Sigmoid colon (tissue), 7 donors: ENCODE measurements around the gene DIP2C. TPM values are rescaled to one million over a fixed set of nuclear protein-coding genes. Genes with fewer than 3 reads are reported as not detected.
"Not testable (repeated sequence)": the region's sequence is repeated elsewhere in the genome, so short reads cannot be mapped to it uniquely, and the experiment has no call there.

Experiments
- DNase-seq: peaks from one replicate; pipeline ENCODE4 v3.0.0-alpha.2; 2019
- H3K27ac ChIP-seq, 4 donors: fragments of 200-600 bp; sonication (generic); one replicate each; pipeline ENCODE4 v1.5.1; 2016 to 2019; ENCODE audit warnings: mild to moderate bottlenecking in 1 of 4
- H3K27me3 ChIP-seq, 3 donors: fragments of 200-600 bp; sonication (generic); one replicate each; pipeline ENCODE4 v1.5.1; 2019; ENCODE audit warnings: mild to moderate bottlenecking in 1 of 3
- H3K36me3 ChIP-seq, 4 donors: fragments of 200-600 bp; sonication (generic); one replicate each; pipeline ENCODE4 v1.5.1; 2016 to 2019
- H3K4me1 ChIP-seq, 4 donors: fragments of 200-600 bp; sonication (generic); one replicate each; pipeline ENCODE4 v1.5.1; 2017 to 2019
- H3K4me3 ChIP-seq, 4 donors: fragments of 200-600 bp; sonication (generic); one replicate each; pipeline ENCODE4 v1.5.1; 2017 to 2019; ENCODE audit warnings: mild to moderate bottlenecking in 2 of 4, moderate library complexity in 1 of 4
- H3K9me3 ChIP-seq, 4 donors: fragments of 200-600 bp in 3 of 4; sonication (generic) in 3 of 4; one replicate each; pipeline versions ENCODE4 v1.5.1 to v1.6.1; 2013 to 2019
- CTCF ChIP-seq, 4 experiments: fragments of 450-650 bp in 3 of 4; fragments of 200-600 bp in 1 of 4; IDR thresholded peaks; one replicate each; pipeline ENCODE4 v1.5.1; 2016 to 2019; ENCODE audit warnings: antibody characterized with exemption in 4 of 4, mild to moderate bottlenecking in 3 of 4, moderate library complexity in 2 of 4
- EP300 ChIP-seq, 4 donors: sonication (generic); formaldehyde crosslinking; IDR thresholded peaks; one replicate each; pipeline ENCODE4 v1.6.1; 2017; ENCODE audit warnings: antibody characterized with exemption in 4 of 4
- POLR2A ChIP-seq, 2 donors: fragments of 450-650 bp; IDR thresholded peaks; one replicate each; pipeline ENCODE4 v1.6.1; 2016; ENCODE audit warnings: antibody characterized with exemption in 2 of 2, mild to moderate bottlenecking in 2 of 2, moderate library complexity in 2 of 2
- POLR2AphosphoS5 ChIP-seq, 4 donors: sonication (generic); formaldehyde crosslinking; IDR thresholded peaks; one replicate each; pipeline ENCODE4 v1.6.1; 2017; ENCODE audit warnings: antibody characterized with exemption in 4 of 4
- WGBS, 2 donors: extraction: QIAGEN DNeasy Blood & Tissue Kit; methylation state at CpG; one replicate each; pipeline ENCODE4 v1.1.7; 2013; 5-methylcytosine and 5-hydroxymethylcytosine counted together
- intact Hi-C: fragments of 100-400 bp; cut with DNase I; formaldehyde crosslinking; loops from one replicate; pipeline ENCODE4 v1.15.1; 2023
- polyA plus RNA-seq, 3 donors: library from polyadenylated mRNA; stranded (reverse); fragments of 200-250 nt; gene quantifications; one replicate each; pipeline ENCODE4 v1.2.3, GENCODE V29; 2013
- total RNA-seq, 4 donors: library from RNA; depleted of rRNA; stranded (reverse); fragments of >200 nt; gene quantifications; one replicate each; pipeline ENCODE4 v1.1.0, GENCODE V29; 2016
- donor health status: healthy with polysubstance abuse.
- donor health status: Bipolar disorder and iron deficiency.
- donor health status: healthy.

DIP2C gene
- total and polyA plus RNA-seq, 7 donors, result 1.8 to 67.9 (median 42.1) TPM

- Histone ChIP-seq H3K27ac (peak overlapping the region; percentile 59 to 79 (median 75)), H3K4me3 (no peak overlapping the region), H3K4me1 (peaks cover 0 to 99% (median 91%) of the 10 kb centered on the region in 4 donors), H3K27me3 (no peaks in the 10 kb centered on the region), H3K36me3 (no peaks in the 10 kb centered on the region), H3K9me3 (no peaks in the 10 kb centered on the region)
- no peak for TF ChIP-seq POLR2AphosphoS5 (IDR thresholded peaks at IDR 0.05)
- TF ChIP-seq CTCF (IDR thresholded peaks at IDR 0.05), result no peak
- no peak for TF ChIP-seq POLR2A (IDR thresholded peaks at IDR 0.05)
- TF ChIP-seq EP300 (IDR thresholded peaks at IDR 0.05), result no peak
- intact Hi-C loops, result loop anchor here (1.0 to 5.0 kb wide), 2 partner anchors 9 to 68 kb away; no protein-coding TSS in a partner anchor
- 88% methylated on average over 15 of the region's 15 CpGs for WGBS, 2 donors
- peak; percentile 61 for DNase-seq
Measured at GRCh38 chr10:614139-614711, 75.2 kb downstream of the DIP2C start.

- 24 to 64% methylated on average over 19 of the region's 19 CpGs for WGBS, 2 donors
- H3K27ac ChIP-seq, result peak overlapping the region; percentile 59 to 79 (median 75)
- no peak overlapping the region for H3K4me3 ChIP-seq
- peaks cover 0 to 96% (median 89%) of the 10 kb centered on the region in 4 donors for H3K4me1 ChIP-seq
- no peaks in the 10 kb centered on the region for H3K27me3 ChIP-seq
- intact Hi-C loops, result loop anchor here (1.0 to 5.0 kb wide), 2 partner anchors 10 to 69 kb away; no protein-coding TSS in a partner anchor
- H3K9me3 ChIP-seq, result no peaks in the 10 kb centered on the region
- peak; percentile 68 for DNase-seq
- TF ChIP-seq POLR2AphosphoS5 (IDR thresholded peaks at IDR 0.05), result peak in 2 of 4 donors; percentile 9 to 42
- no peak for TF ChIP-seq CTCF (IDR thresholded peaks at IDR 0.05)
- no peaks in the 10 kb centered on the region for H3K36me3 ChIP-seq
Measured at GRCh38 chr10:613271-614138, 76.0 kb downstream of the DIP2C start.

- Histone ChIP-seq H3K27me3 (no peaks in the 10 kb centered on the region), H3K4me1 (peaks cover 0 to 89% (median 83%) of the 10 kb centered on the region in 4 donors), H3K27ac (peak overlapping the region; percentile 59 to 79 (median 75)), H3K4me3 (no peak overlapping the region), H3K36me3 (no peaks in the 10 kb centered on the region), H3K9me3 (no peaks in the 10 kb centered on the region)
- TF ChIP-seq POLR2A (IDR thresholded peaks at IDR 0.05) (no peak), POLR2AphosphoS5 (IDR thresholded peaks at IDR 0.05) (no peak), EP300 (IDR thresholded peaks at IDR 0.05) (no peak), CTCF (IDR thresholded peaks at IDR 0.05) (no peak)
- intact Hi-C loops, result loop anchor here (5.0 kb wide), 1 partner anchor 70 kb away; no protein-coding TSS in a partner anchor
- DNase-seq, result no peak
- 45 to 67% methylated on average over 10 of the region's 10 CpGs for WGBS, 2 donors
Measured at GRCh38 chr10:612696-613095, 76.8 kb downstream of the DIP2C start.

- peak overlapping the region; percentile 53 to 79 (median 69) for H3K27ac ChIP-seq
- H3K4me3 ChIP-seq, H3K9me3 ChIP-seq, H3K27me3 ChIP-seq, H3K36me3 ChIP-seq: not testable (repeated sequence)
- intact Hi-C loops, result loop anchor here (5.0 kb wide), 1 partner anchor 72 kb away; no protein-coding TSS in a partner anchor
- 81 to 90% methylated on average over 7 of the region's 7 CpGs for WGBS, 2 donors
- DNase-seq, result peak; percentile 60
- peaks cover 0 to 90% (median 81%) of the 10 kb centered on the region in 4 donors for H3K4me1 ChIP-seq
Measured at GRCh38 chr10:610642-611305, 78.7 kb downstream of the DIP2C start.
